NB4 (cell line): ENCODE data around the gene NRXN3.

ENCODE experiments used
- MYC ChIP-seq: IDR thresholded peaks from 2 replicates; pipeline ENCODE4 v1.6.1; 2011; ENCODE audit warnings: low read depth, low read length
- POLR2A ChIP-seq: IDR thresholded peaks from 2 replicates; pipeline ENCODE4 v1.6.1; 2011; ENCODE audit warnings: mild to moderate bottlenecking; ENCODE audit not compliant: insufficient read length; ENCODE audit errors: extremely low read depth
- TF ChIP-seq, protein P1 (sequence below): IDR thresholded peaks from one replicate; pipeline ENCODE4 v1.5.1; 2012; ENCODE audit warnings: low read depth, low read length

DNA sequence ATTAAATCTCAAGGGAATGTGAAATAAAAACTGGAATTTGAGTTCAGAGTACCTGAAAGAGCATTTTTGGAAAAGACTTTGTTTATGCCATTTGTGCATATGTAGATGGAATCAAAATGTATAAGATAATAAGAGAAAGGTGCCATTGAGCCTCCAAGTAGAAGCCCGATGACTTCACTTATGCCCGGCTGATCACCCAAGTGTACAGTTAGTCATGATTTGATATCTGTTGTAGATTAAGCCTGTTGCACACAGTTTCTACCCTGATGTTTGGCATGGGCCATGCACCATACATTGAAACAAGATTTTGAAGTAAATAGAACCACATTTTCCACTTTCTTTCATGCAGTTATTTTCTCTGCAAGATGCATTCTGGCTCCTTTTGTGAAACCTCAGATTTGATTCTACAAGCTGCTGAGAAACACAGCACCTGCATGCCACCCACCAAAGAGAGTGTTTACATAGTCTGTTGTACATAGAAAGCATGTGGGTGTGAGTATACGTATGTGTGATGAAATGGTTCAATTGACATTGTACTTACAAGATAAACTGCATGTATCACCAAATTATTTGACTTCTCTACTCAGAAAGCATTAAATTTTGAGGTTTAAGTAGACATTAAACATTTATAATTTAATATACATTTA is 1268.6 kb downstream of the NRXN3 start:
- TF ChIP-seq, protein P1, sequence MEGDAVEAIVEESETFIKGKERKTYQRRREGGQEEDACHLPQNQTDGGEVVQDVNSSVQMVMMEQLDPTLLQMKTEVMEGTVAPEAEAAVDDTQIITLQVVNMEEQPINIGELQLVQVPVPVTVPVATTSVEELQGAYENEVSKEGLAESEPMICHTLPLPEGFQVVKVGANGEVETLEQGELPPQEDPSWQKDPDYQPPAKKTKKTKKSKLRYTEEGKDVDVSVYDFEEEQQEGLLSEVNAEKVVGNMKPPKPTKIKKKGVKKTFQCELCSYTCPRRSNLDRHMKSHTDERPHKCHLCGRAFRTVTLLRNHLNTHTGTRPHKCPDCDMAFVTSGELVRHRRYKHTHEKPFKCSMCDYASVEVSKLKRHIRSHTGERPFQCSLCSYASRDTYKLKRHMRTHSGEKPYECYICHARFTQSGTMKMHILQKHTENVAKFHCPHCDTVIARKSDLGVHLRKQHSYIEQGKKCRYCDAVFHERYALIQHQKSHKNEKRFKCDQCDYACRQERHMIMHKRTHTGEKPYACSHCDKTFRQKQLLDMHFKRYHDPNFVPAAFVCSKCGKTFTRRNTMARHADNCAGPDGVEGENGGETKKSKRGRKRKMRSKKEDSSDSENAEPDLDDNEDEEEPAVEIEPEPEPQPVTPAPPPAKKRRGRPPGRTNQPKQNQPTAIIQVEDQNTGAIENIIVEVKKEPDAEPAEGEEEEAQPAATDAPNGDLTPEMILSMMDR: no peak
- TF ChIP-seq POLR2A: no peak
- TF ChIP-seq MYC: no peak
